ENCODE measurements around the gene GUCA2A. TPM values are rescaled to one million over a fixed set of nuclear protein-coding genes. Genes with fewer than 3 reads are reported as not detected.

Gene GUCA2A
- polyA plus RNA-seq, 1 of the 3 experiments (the other 2 are of a cell fraction), result not detected

- Histone ChIP-seq H3K9me2 (no peaks in the 10 kb centered on the region), H4K20me1 (ENCODE audit: insufficient read depth) (peaks cover 7% of the 10 kb centered on the region; the same call in 1 of the 2 replicates), H3K9ac (no peak overlapping the region), H2AFZ (ENCODE audit: low read depth) (no peak overlapping the region), H3K27me3 (ENCODE audit: insufficient read depth) (no peaks in the 10 kb centered on the region), H3F3A (replicated peaks; ENCODE audit: insufficient read depth) (peaks cover 18% of the 10 kb centered on the region), H3K79me2 (ENCODE audit: insufficient read depth) (no peaks in the 10 kb centered on the region; the same call in 1 of the 2 replicates), H3K4me1 (ENCODE audit: control insufficient read depth in 1 of 2, insufficient read depth in 2 of 2, low read depth in 1 of 2, low read length in 1 of 2) (peaks cover 0 to 7% of the 10 kb centered on the region in 2 experiments; a peak in 2 of 4 replicates), H3K4me3 (ENCODE audit: low read depth in 2 of 2, low read length in 1 of 2) (no peak overlapping the region), H3K9me3 (no peaks in the 10 kb centered on the region), H3K36me3 (replicated peaks in 1 of 2; ENCODE audit: control insufficient read depth in 1 of 2, insufficient read depth in 2 of 2, low read length in 1 of 2) (peaks cover 67 to 69% of the 10 kb centered on the region in 2 experiments), H3K27ac (ENCODE audit: low read depth in 2 of 2, low read length in 1 of 2) (no peak overlapping the region), H3K4me2 (no peak overlapping the region)
- POLR2A ChIA-PET, result interaction anchor here (0.7 kb wide), 1 partner anchor 15 kb away, joined by 3 read pairs; no protein-coding TSS in a partner anchor
- TF ChIP-seq RAD21 (IDR thresholded peaks at IDR 0.05; ENCODE audit: low read length) (no peak), PBX3 (IDR thresholded peaks at IDR 0.05) (no peak), SIN3A (IDR thresholded peaks at IDR 0.05; ENCODE audit: borderline replicate concordance, low read depth, low read length) (no peak)
- WGBS (ENCODE audit: low lambda C conversion rate), result 96% methylated on average over 6 of the region's 6 CpGs
- CTCF ChIA-PET, result no interaction called here
- no peak for DNase-seq
Measured at GRCh38 chr1:42189931-42190853, 25.6 kb upstream of the GUCA2A start.

- ChIA-PET CTCF (interaction anchor here (3.4 kb wide), 1 partner anchor 13 kb away, joined by 27 read pairs; no protein-coding TSS in a partner anchor), POLR2A (no interaction called here)
- Histone ChIP-seq H3K79me2 (ENCODE audit: insufficient read depth) (no peaks in the 10 kb centered on the region; the same call in 1 of the 2 replicates), H3K4me1 (ENCODE audit: control insufficient read depth in 1 of 2, insufficient read depth in 2 of 2, low read depth in 1 of 2, low read length in 1 of 2) (peaks cover 5 to 7% of the 10 kb centered on the region in 2 experiments; a peak in 3 of 4 replicates), H3K36me3 (replicated peaks in 1 of 2; ENCODE audit: control insufficient read depth in 1 of 2, insufficient read depth in 2 of 2, low read length in 1 of 2) (peaks cover 53 to 61% of the 10 kb centered on the region in 2 experiments), H3K9ac (no peak overlapping the region), H2AFZ (ENCODE audit: low read depth) (no peak overlapping the region), H3K27ac (ENCODE audit: low read depth in 2 of 2, low read length in 1 of 2) (peak overlapping the region in 1 of 2 experiments; percentile 70; a peak in 2 of 4 replicates), H3K4me2 (peak overlapping the region; percentile 11; the same call in 1 of the 2 replicates), H3K9me3 (no peaks in the 10 kb centered on the region), H3K27me3 (ENCODE audit: insufficient read depth) (no peaks in the 10 kb centered on the region), H3K4me3 (ENCODE audit: low read depth in 2 of 2, low read length in 1 of 2) (no peak overlapping the region), H3K9me2 (no peaks in the 10 kb centered on the region), H4K20me1 (ENCODE audit: insufficient read depth) (peaks cover 7% of the 10 kb centered on the region; the same call in 1 of the 2 replicates), H3F3A (replicated peaks; ENCODE audit: insufficient read depth) (peaks cover 13% of the 10 kb centered on the region)
- DNase-seq, result no peak
- WGBS (ENCODE audit: low lambda C conversion rate), result 69% methylated on average over 3 of the region's 3 CpGs
- TF ChIP-seq TCF12 (IDR thresholded peaks at IDR 0.05) (0 out of 2 replicates have a peak, but pooled peaks have one; percentile 41), FOXJ3 (CRISPR knock-in tag; IDR thresholded peaks at IDR 0.05) (no peak), RXRA (IDR thresholded peaks at IDR 0.05; ENCODE audit: borderline replicate concordance, low read depth) (no peak), FOSL2 (IDR thresholded peaks at IDR 0.05; ENCODE audit: borderline replicate concordance, low read depth) (peak; percentile 43; the same call in 1 of the 2 replicates), MAX (IDR thresholded peaks at IDR 0.05; ENCODE audit: low read depth) (no peak), POLR2AphosphoS5 (IDR thresholded peaks at IDR 0.05; ENCODE audit: low read depth, low read length) (no peak), JUND (IDR thresholded peaks at IDR 0.05) (peak; percentile 58; the same call in 1 of the 2 replicates), USF1 (IDR thresholded peaks at IDR 0.05; ENCODE audit: borderline replicate concordance, low read depth) (no peak), ZBTB33 (IDR thresholded peaks at IDR 0.05; ENCODE audit: borderline replicate concordance, low read depth) (0 out of 2 replicates have a peak, but pooled peaks have one; percentile 21), SIN3A (IDR thresholded peaks at IDR 0.05; ENCODE audit: borderline replicate concordance, low read depth, low read length) (no peak), TEAD4 (IDR thresholded peaks at IDR 0.05; ENCODE audit: borderline replicate concordance, insufficient read depth) (no peak), ELF1 (IDR thresholded peaks at IDR 0.05) (no peak), RFX5 (IDR thresholded peaks at IDR 0.05; ENCODE audit: low read length) (no peak), SMC3 (IDR thresholded peaks at IDR 0.05; ENCODE audit: low read depth, low read length) (no peak), YY1 (IDR thresholded peaks at IDR 0.05; ENCODE audit: low read depth) (no peak), RCOR1 (IDR thresholded peaks at IDR 0.05; ENCODE audit: low read length) (no peak), IRF3 (IDR thresholded peaks at IDR 0.05; ENCODE audit: low read depth, low read length) (no peak), PBX3 (IDR thresholded peaks at IDR 0.05) (peak; percentile 89), MEF2A (IDR thresholded peaks at IDR 0.05; ENCODE audit: borderline replicate concordance, low read depth) (no peak)
Measured at GRCh38 chr1:42186152-42186551, 21.6 kb upstream of the GUCA2A start.
